Ectodermal cell (in vitro differentiated cells): ENCODE measurements around the gene HAUS8.

Experiments used
- H3K27ac ChIP-seq: 2 replicates; pipeline ENCODE4 v1.7.0; 2013; ENCODE audit warnings: mild to moderate bottlenecking, low read depth, low read length; ENCODE audit not compliant: insufficient read depth, poor library complexity, severe bottlenecking
- H3K27me3 ChIP-seq: 2 replicates; pipeline ENCODE4 v1.7.0; 2013; ENCODE audit warnings: mild to moderate bottlenecking, low read length; ENCODE audit not compliant: insufficient read depth, control insufficient read depth, poor library complexity, severe bottlenecking
- H3K36me3 ChIP-seq: one replicate; pipeline ENCODE4 v1.7.0; 2013; ENCODE audit warnings: low read length; ENCODE audit not compliant: control insufficient read depth, insufficient read depth
- H3K4me1 ChIP-seq: one replicate; pipeline ENCODE4 v1.7.0; 2013; ENCODE audit warnings: low read length; ENCODE audit not compliant: control insufficient read depth, insufficient read depth
- H3K4me3 ChIP-seq: 2 replicates; pipeline ENCODE4 v1.7.0; 2013; ENCODE audit warnings: low read depth, low read length, control low read depth; ENCODE audit not compliant: insufficient read depth
- H3K9me3 ChIP-seq: 2 replicates; pipeline ENCODE4 v1.7.0; 2013; ENCODE audit warnings: mild to moderate bottlenecking, low read length, moderate library complexity; ENCODE audit not compliant: control insufficient read depth
- WGBS, 2 experiments: methylation state at CpG; one replicate each; pipeline ENCODE4 v1.1.7; 2013; ENCODE audit warnings: missing lambda C conversion rate in 2 of 2; 5-methylcytosine and 5-hydroxymethylcytosine counted together

HAUS8 gene

DNA sequence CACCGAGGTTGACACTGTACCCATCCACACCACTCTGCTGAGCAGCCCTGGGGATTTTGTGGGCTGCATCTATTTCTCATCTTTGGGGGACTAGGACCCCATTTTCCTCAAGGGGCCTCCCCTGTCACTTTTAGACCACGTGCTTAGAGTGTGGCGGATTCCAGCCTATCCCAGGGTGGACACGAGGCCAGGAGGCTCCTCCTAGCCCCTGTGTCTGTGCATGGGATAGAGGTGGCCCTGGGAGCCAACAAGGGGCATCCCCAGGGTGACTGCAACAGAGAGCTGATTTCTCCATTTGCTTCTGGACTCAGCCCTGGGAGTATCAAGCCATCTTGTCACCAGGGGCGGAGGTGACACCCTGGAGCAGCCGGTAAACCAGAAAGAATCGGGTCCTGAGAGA, 72.8 kb downstream of the HAUS8 start:
- peaks cover 7% of the 10 kb centered on the region for H3K36me3 ChIP-seq
- no peak overlapping the region for H3K27ac ChIP-seq
- no peak overlapping the region for H3K4me3 ChIP-seq
- no peaks in the 10 kb centered on the region for H3K27me3 ChIP-seq
- 71 to 74% methylated on average over 7 of the region's 7 CpGs for WGBS, 2 experiments
- peaks cover 3% of the 10 kb centered on the region for H3K9me3 ChIP-seq
- H3K4me1 ChIP-seq = no peaks in the 10 kb centered on the region

DNA sequence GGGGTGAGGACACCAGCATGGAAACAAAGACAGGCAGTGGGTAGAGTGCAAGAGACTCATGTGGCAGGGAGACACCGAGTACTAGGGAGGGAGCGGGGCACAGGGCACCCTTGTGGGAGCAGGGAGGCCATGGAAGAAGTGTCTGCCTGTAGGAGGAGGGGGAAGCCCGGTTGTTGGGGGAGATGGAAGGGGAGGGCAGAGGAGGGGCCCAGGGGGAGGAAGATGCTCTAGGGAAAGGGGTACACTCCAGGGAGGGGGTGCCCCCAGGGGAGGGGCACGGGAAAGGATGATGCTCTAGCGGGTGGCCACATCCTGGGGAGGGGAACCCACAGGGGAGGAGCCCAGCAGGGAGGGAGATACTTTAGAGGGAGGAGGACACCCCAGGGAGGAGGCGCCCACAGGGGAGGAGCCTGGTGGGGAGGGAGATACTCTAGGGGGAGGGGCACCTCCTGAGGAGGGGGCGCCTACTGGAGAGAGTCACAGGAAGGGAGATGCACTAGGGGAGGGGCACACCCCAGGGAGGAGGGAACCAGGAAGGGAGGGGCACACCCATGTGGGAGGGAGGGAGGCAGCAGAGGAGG, 73.6 kb downstream of the HAUS8 start:
- WGBS, 2 experiments = 64 to 65% methylated on average over 7 of the region's 7 CpGs
- Histone ChIP-seq H3K4me3 (no peak overlapping the region), H3K27me3 (no peaks in the 10 kb centered on the region), H3K36me3 (peaks cover 7% of the 10 kb centered on the region), H3K9me3 (peaks cover 3% of the 10 kb centered on the region), H3K4me1 (no peaks in the 10 kb centered on the region), H3K27ac (no peak overlapping the region)
